K562 (cell line): ENCODE results near the gene SFXN5. TPM values are rescaled to one million over a fixed set of nuclear protein-coding genes. Genes with fewer than 3 reads are reported as not detected.

Experiments used
- AFF1 ChIP-seq, 2 experiments: fragments of 450-650 bp; IDR thresholded peaks; 2 replicates each; pipeline ENCODE4 v1.6.1; 2018; ENCODE audit warnings: mild to moderate bottlenecking in 2 of 2, low read depth in 1 of 2; ENCODE audit not compliant: partially characterized antibody in 2 of 2
- CHAMP1 ChIP-seq: fragments of 450-650 bp; IDR thresholded peaks from 2 replicates; pipeline ENCODE4 v1.6.1; 2016; ENCODE audit warnings: mild to moderate bottlenecking
- EWSR1 ChIP-seq: fragments of 450-650 bp; IDR thresholded peaks from 2 replicates; pipeline ENCODE4 v1.6.1; 2018; ENCODE audit warnings: borderline replicate concordance, mild to moderate bottlenecking, low read depth, moderate library complexity; ENCODE audit not compliant: partially characterized antibody
- GTF2B ChIP-seq: IDR thresholded peaks from 2 replicates; pipeline ENCODE4 v1.6.1; 2011; ENCODE audit not compliant: insufficient read length; ENCODE audit errors: extremely low read depth
- ID3 ChIP-seq, 2 experiments: fragments of 250-450 bp in 1 of 2; fragments of 450-650 bp in 1 of 2; sonication (Bioruptor Pico) in 1 of 2; IDR thresholded peaks; 2 replicates each; pipeline versions ENCODE4 v1.6.1 to v1.8.0; 2016 to 2021; ENCODE audit warnings: mild to moderate bottlenecking in 2 of 2, moderate library complexity in 2 of 2, missing compliant biosample characterization in 1 of 2, missing genetic modification characterization in 1 of 2
- MAFK ChIP-seq: IDR thresholded peaks from 2 replicates; pipeline ENCODE4 v1.6.1; 2011; ENCODE audit warnings: low read length, improper control_type of control experiment
- PKNOX1 ChIP-seq: fragments of 450-650 bp; IDR thresholded peaks from 2 replicates; pipeline ENCODE4 v1.6.1; 2016
- PRMT5 ChIP-seq: sonication (generic); formaldehyde crosslinking; IDR thresholded peaks from 2 replicates; pipeline ENCODE4 v1.5.0; 2020; ENCODE audit warnings: missing genetic modification reagents
- RAD21 ChIP-seq, 2 experiments: fragments of 250-450 bp in 1 of 2; fragments of 450-650 bp in 1 of 2; sonication (Bioruptor Pico) in 1 of 2; formaldehyde crosslinking in 1 of 2; IDR thresholded peaks in 1 of 2; conservative IDR thresholded peaks in 1 of 2; 2 replicates each; pipeline versions ENCODE4 v1.4.0 to v1.8.0; 2020 to 2022; ENCODE audit warnings: mild to moderate bottlenecking in 2 of 2, moderate library complexity in 1 of 2
- RBM17 ChIP-seq: fragments of 200-400 bp; formaldehyde crosslinking; IDR thresholded peaks from 2 replicates; pipeline ENCODE4 v1.6.1; 2017; ENCODE audit warnings: low read depth, mild to moderate bottlenecking, low read length, borderline replicate concordance
- TAF1 ChIP-seq: IDR thresholded peaks from 2 replicates; pipeline ENCODE4 v1.6.1; 2011; ENCODE audit warnings: mild to moderate bottlenecking, low read length, moderate library complexity; ENCODE audit not compliant: insufficient read depth, control insufficient read depth, severe bottlenecking; ENCODE audit errors: extremely low read depth
- TEAD2 ChIP-seq: fragments of 450-650 bp; IDR thresholded peaks from 2 replicates; pipeline ENCODE4 v1.6.1; 2016; ENCODE audit warnings: missing genetic modification characterization, control low read depth, missing compliant biosample characterization
- TFAP4 ChIP-seq: sonication (generic); formaldehyde crosslinking; IDR thresholded peaks from 2 replicates; pipeline ENCODE4 v1.8.0; 2022; ENCODE audit warnings: missing genetic modification reagents, mild to moderate bottlenecking, moderate library complexity, borderline replicate concordance
- ZFP1 ChIP-seq: fragments of 450-650 bp; formaldehyde crosslinking; IDR thresholded peaks from 2 replicates; pipeline ENCODE4 v1.4.0; 2020; ENCODE audit warnings: mild to moderate bottlenecking, mixed read lengths
- polyA plus RNA-seq, 8 experiments: library from polyadenylated mRNA; depleted of rRNA in 4 of 8; stranded (reverse) in 5 of 8; unstranded in 3 of 8; fragments of >200 nt; fragmentation: Nextera tagmentation in 2 of 8; fragmentation: Illumina TruSeq in 1 of 8; extraction: Ambion mirVana in 2 of 8; extraction: Trizol in 1 of 8; gene quantifications; 2 replicates each; pipeline versions ENCODE4 v1.2.1 to v1.2.3, GENCODE V29; 2011 to 2014; ENCODE audit warnings: inconsistent platforms in 1 of 8, missing spikeins in 1 of 8
- total RNA-seq, 7 experiments: library from RNA; depleted of rRNA in 6 of 7; stranded (reverse); fragments of >200 nt in 6 of 7; fragmentation: Illumina TruSeq in 2 of 7; extraction: Trizol in 2 of 7; gene quantifications; 2 replicates each; pipeline versions ENCODE4 v1.2.1 to v1.2.3, GENCODE V29; 2011 to 2021; ENCODE audit warnings: low replicate concordance in 1 of 7

SFXN5 gene
- total and polyA plus RNA-seq, 9 of the 15 experiments (the other 6 are each of a cell fraction or from before 2014, with no cell fraction given), result 8.3 to 22.6 (median 16.0) TPM

GRCh38 chr2:73069041-73069854 is 2.3 kb downstream of the SFXN5 start (continued):
- TF ChIP-seq AFF1 (IDR thresholded peaks at IDR 0.05; ENCODE audit: low read depth in 1 of 2, partially characterized antibody in 2 of 2) (peak in 1 of 2 experiments; percentile 19), PKNOX1 (peak; percentile 68), ZFP1 (CRISPR knock-in tag) (no peak), PRMT5 (CRISPR knock-in tag) (no peak), RBM17 (no peak), MAFK (peak; percentile 33; the same call in 1 of the 2 replicates), GTF2B (no peak), RAD21 (CRISPR knock-in tag; conservative IDR thresholded peaks at IDR 0.05 in 1 of 2, IDR thresholded peaks at IDR 0.05 in 1 of 2) (no peak), TEAD2 (no peak), CHAMP1 (no peak), ID3 (CRISPR knock-in tag; IDR thresholded peaks at IDR 0.05) (no peak), ID3 (tag; IDR thresholded peaks at IDR 0.05) (no peak), TFAP4 (CRISPR knock-in tag) (no peak), TAF1 (peak; percentile 37), EWSR1 (no peak)
